Mammary epithelial cell (primary cell): Measurements from ENCODE around the gene DOCK2.

Experiments
- EZH2 ChIP-seq: IDR thresholded peaks from 2 replicates; pipeline ENCODE4 v1.6.1; 2012; ENCODE audit warnings: low read length, inconsistent platforms, borderline replicate concordance
- TF ChIP-seq, protein P1 (sequence below), 2 donors: IDR thresholded peaks in 1 of 2; conservative IDR thresholded peaks in 1 of 2; 2 replicates each; pipeline ENCODE4 v1.5.1; 2011 to 2012; ENCODE audit warnings: inconsistent platforms in 2 of 2, low read length in 2 of 2, mild to moderate bottlenecking in 2 of 2, control low read depth in 1 of 2, low read depth in 1 of 2; ENCODE audit not compliant: insufficient read depth in 1 of 2; ENCODE audit errors: extremely low read depth in 1 of 2

DNA sequence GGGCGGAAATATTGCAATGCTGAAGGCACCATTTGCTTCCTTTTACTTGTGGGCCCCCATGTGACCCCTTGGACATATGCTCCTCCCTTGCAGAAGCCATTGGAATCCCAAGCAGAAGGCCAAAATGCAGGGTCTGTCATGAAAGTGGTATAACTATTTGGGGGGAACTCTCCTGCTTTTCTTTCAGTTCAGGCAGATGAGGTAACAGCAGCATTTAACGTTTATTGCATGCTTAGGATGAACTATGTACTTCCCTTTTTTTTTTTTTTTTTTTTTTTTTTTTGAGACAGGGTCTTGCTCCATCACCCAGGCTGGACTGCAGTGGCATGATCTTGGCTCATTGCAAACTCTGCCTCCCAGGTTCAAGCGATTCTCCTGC, 476.4 kb downstream of the DOCK2 start:
- TF ChIP-seq, protein P1, sequence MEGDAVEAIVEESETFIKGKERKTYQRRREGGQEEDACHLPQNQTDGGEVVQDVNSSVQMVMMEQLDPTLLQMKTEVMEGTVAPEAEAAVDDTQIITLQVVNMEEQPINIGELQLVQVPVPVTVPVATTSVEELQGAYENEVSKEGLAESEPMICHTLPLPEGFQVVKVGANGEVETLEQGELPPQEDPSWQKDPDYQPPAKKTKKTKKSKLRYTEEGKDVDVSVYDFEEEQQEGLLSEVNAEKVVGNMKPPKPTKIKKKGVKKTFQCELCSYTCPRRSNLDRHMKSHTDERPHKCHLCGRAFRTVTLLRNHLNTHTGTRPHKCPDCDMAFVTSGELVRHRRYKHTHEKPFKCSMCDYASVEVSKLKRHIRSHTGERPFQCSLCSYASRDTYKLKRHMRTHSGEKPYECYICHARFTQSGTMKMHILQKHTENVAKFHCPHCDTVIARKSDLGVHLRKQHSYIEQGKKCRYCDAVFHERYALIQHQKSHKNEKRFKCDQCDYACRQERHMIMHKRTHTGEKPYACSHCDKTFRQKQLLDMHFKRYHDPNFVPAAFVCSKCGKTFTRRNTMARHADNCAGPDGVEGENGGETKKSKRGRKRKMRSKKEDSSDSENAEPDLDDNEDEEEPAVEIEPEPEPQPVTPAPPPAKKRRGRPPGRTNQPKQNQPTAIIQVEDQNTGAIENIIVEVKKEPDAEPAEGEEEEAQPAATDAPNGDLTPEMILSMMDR (conservative IDR thresholded peaks at IDR 0.05 in 1 of 2, IDR thresholded peaks at IDR 0.05 in 1 of 2; ENCODE audit: extremely low read depth in 1 of 2, insufficient read depth in 1 of 2, low read depth in 1 of 2, low read length in 2 of 2): no peak
- no peak for TF ChIP-seq EZH2
